Transverse colon (tissue), 4 donors: Measurements from ENCODE around the gene BTBD1. TPM values are rescaled to one million over a fixed set of nuclear protein-coding genes. Genes with fewer than 3 reads are reported as not detected.
"Not testable (repeated sequence)": the region's sequence is repeated elsewhere in the genome, so short reads cannot be mapped to it uniquely, and the experiment has no call there.

Experiments
- DNase-seq: peaks from one replicate; pipeline ENCODE4 v3.0.0-alpha.2; 2019
- H3K27ac ChIP-seq, 4 donors: fragments of 200-600 bp; sonication (generic); 2 replicates each; pipeline ENCODE4 v1.5.1; 2016 to 2018; ENCODE audit warnings: inconsistent platforms in 4 of 4
- H3K27me3 ChIP-seq: fragments of 200-600 bp; sonication (generic); 2 replicates; pipeline ENCODE4 v1.5.1; 2017; ENCODE audit warnings: inconsistent platforms
- H3K36me3 ChIP-seq, 4 donors: fragments of 200-600 bp; sonication (generic); 2 replicates each; pipeline ENCODE4 v1.5.1; 2017 to 2019; ENCODE audit warnings: inconsistent platforms in 4 of 4
- H3K4me1 ChIP-seq, 4 donors: fragments of 200-600 bp; sonication (generic); 2 replicates each; pipeline ENCODE4 v1.5.1; 2017 to 2020; ENCODE audit warnings: inconsistent platforms in 4 of 4
- H3K4me3 ChIP-seq, 4 donors: fragments of 200-600 bp; sonication (generic); 1 replicate in 1 of 4; 2 replicates in 3 of 4; pipeline versions ENCODE4 v1.5.1 to v1.6.1; 2017 to 2019; ENCODE audit warnings: inconsistent platforms in 4 of 4
- H3K9me3 ChIP-seq, 2 donors: fragments of 200-600 bp; sonication (generic); 2 replicates each; pipeline ENCODE4 v1.5.1; 2017 to 2019; ENCODE audit warnings: inconsistent platforms in 2 of 2
- EP300 ChIP-seq: sonication (generic); formaldehyde crosslinking; IDR thresholded peaks from one replicate; pipeline ENCODE4 v1.6.1; 2017; ENCODE audit warnings: antibody characterized with exemption, low read depth
- POLR2A ChIP-seq: fragments of 450-650 bp; IDR thresholded peaks from one replicate; pipeline ENCODE4 v1.6.1; 2016; ENCODE audit warnings: antibody characterized with exemption, mild to moderate bottlenecking, moderate library complexity
- POLR2AphosphoS5 ChIP-seq, 3 donors: sonication (generic); formaldehyde crosslinking; IDR thresholded peaks; one replicate each; pipeline ENCODE4 v1.6.1; 2016; ENCODE audit warnings: antibody characterized with exemption in 3 of 3
- WGBS, 2 donors: methylation state at CpG; one replicate each; pipeline ENCODE4 v1.1.5; 2018; ENCODE audit warnings: low coverage in 1 of 2; 5-methylcytosine and 5-hydroxymethylcytosine counted together
- in situ Hi-C, 4 donors: fragments of 200-750 bp; cut with MboI; loops; one replicate each; pipeline versions ENCODE4 v1.15.0 to v1.15.1; 2017; ENCODE audit warnings: low sequenced_read_pairs in 3 of 4, low pct_ligation_motif_present in 1 of 4, low pct_unique_long_range_greater_than_20kb in 1 of 4
- intact Hi-C: fragments of 100-400 bp; cut with DNase I; formaldehyde crosslinking; loops from one replicate; pipeline ENCODE4 v1.15.1; 2023; ENCODE audit warnings: low total_unique reads
- total RNA-seq, 4 donors: library from RNA; depleted of rRNA; stranded (reverse); fragments of >200 nt; gene quantifications; one replicate each; pipeline ENCODE4 v1.1.0, GENCODE V29; 2016
- TF ChIP-seq, protein P1 (sequence below), 5 experiments: fragments of 200-600 bp in 3 of 5; fragments of 450-650 bp in 2 of 5; sonication (generic) in 3 of 5; IDR thresholded peaks; 1 replicate in 2 of 5; 2 replicates in 3 of 5; pipeline ENCODE4 v1.5.1; 2016 to 2017; ENCODE audit warnings: antibody characterized with exemption in 5 of 5, inconsistent platforms in 3 of 5, mild to moderate bottlenecking in 2 of 5, moderate library complexity in 1 of 5

BTBD1 gene
- total RNA-seq, 4 donors from 2014 or later, result 65.7 to 96.1 (median 74.1) TPM

GRCh38 chr15:83090465-83090864, 23.4 kb upstream of the BTBD1 start:
- in situ Hi-C loops (no loop called here), intact Hi-C loops (no loop called here)
- Histone ChIP-seq H3K4me1 (no peaks in the 10 kb centered on the region), H3K36me3 (no peaks in the 10 kb centered on the region), H3K4me3 (no peak overlapping the region), H3K27ac (no peak overlapping the region), H3K27me3 (peaks cover 7% of the 10 kb centered on the region), H3K9me3 (no peaks in the 10 kb centered on the region)
- WGBS, 2 donors, result 66 to 82% methylated on average over 1 to 4 of the region's 4 CpGs
- TF ChIP-seq POLR2A (no peak), EP300 (no peak), POLR2AphosphoS5 (IDR thresholded peaks at IDR 0.05) (no peak)
- TF ChIP-seq, protein P1, sequence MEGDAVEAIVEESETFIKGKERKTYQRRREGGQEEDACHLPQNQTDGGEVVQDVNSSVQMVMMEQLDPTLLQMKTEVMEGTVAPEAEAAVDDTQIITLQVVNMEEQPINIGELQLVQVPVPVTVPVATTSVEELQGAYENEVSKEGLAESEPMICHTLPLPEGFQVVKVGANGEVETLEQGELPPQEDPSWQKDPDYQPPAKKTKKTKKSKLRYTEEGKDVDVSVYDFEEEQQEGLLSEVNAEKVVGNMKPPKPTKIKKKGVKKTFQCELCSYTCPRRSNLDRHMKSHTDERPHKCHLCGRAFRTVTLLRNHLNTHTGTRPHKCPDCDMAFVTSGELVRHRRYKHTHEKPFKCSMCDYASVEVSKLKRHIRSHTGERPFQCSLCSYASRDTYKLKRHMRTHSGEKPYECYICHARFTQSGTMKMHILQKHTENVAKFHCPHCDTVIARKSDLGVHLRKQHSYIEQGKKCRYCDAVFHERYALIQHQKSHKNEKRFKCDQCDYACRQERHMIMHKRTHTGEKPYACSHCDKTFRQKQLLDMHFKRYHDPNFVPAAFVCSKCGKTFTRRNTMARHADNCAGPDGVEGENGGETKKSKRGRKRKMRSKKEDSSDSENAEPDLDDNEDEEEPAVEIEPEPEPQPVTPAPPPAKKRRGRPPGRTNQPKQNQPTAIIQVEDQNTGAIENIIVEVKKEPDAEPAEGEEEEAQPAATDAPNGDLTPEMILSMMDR (IDR thresholded peaks at IDR 0.05), result no peak
- no peak for DNase-seq

- WGBS, 2 donors, result 71 to 82% methylated on average over 2 of the region's 2 CpGs
- no peak for DNase-seq
Observed at GRCh38 chr15:83088876-83089275, 21.8 kb upstream of the BTBD1 start.

DNA sequence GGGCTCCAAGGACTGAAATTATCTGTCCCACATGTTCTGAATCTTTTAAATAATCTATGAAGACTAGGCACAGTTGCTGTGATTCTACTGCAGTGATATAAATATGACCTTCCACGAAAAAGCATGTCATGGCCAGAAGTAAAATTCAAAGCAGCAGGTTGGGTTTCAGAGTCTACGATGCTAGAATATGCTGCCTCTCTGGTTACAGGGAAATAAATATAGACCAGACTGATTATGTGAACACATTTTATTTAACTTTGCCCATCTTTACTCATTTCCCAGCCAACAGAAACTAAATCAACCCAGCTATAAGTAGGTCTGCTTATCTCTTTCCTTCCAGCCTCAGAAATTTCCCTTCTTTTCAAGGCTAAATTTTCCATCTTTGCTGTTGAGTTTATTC, 20.5 kb upstream of the BTBD1 start:
- H3K36me3 ChIP-seq, result no peaks in the 10 kb centered on the region
- no peak overlapping the region for H3K4me3 ChIP-seq
- no peak for DNase-seq
- no peak overlapping the region for H3K27ac ChIP-seq
- WGBS, 2 donors, result 67 to 68% methylated on average over 2 of the region's 2 CpGs
- intact Hi-C loops (no loop called here), in situ Hi-C loops (no loop called here)
- TF ChIP-seq POLR2A, result no peak
- H3K27me3 ChIP-seq, result peaks cover 7% of the 10 kb centered on the region
- H3K9me3 ChIP-seq, result no peaks in the 10 kb centered on the region
- no peaks in the 10 kb centered on the region for H3K4me1 ChIP-seq

More at GRCh38 chr15:83088876-83089275, 21.8 kb upstream of the BTBD1 start:
- Histone ChIP-seq H3K27ac (no peak overlapping the region), H3K36me3 (no peaks in the 10 kb centered on the region), H3K4me1 (no peaks in the 10 kb centered on the region), H3K4me3 (no peak overlapping the region), H3K9me3 (no peaks in the 10 kb centered on the region), H3K27me3 (peaks cover 7% of the 10 kb centered on the region)
- TF ChIP-seq POLR2A (no peak), EP300 (no peak)
- in situ Hi-C loops, result no loop called here
- intact Hi-C loops, result no loop called here

DNA sequence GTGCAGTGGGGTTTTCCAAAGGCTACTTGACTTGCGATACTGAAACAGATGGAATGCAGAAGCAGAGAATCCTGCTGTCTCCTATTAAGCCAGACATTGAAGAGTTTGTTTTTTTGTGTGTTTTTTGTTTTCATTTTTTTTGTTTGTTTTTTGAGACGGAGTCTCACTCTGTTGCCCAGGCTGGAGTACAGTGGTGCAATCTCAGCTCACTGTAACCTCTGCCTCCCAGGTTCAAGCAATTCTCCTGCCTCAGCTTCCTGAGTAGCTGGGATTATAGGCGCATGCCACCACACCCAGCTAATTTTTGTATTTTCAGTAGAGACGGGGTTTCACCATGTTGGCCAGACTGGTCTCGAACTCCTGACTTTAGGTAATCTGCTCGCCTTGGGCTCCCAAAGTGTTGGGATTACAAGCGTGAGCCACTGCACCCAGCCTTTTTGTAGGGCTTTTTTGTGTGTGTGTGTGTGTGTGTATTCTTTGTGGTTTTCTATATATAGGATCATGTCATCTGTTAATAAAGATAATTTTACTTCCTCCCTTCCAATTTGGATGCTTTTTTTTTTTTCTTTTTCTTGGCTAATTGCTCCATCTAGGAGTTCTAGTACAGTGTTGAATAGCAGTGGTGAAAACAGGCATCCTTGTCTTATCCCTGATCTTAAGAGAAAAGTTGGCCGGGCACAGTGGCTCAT, 19.0 kb upstream of the BTBD1 start:
- H3K4me3 ChIP-seq, H3K9me3 ChIP-seq, H3K27ac ChIP-seq, H3K36me3 ChIP-seq, DNase-seq, intact Hi-C loops, H3K4me1 ChIP-seq, H3K27me3 ChIP-seq, in situ Hi-C loops: not testable (repeated sequence)
- 75 to 85% methylated on average over 3 to 8 of the region's 8 CpGs for WGBS, 2 donors

DNA sequence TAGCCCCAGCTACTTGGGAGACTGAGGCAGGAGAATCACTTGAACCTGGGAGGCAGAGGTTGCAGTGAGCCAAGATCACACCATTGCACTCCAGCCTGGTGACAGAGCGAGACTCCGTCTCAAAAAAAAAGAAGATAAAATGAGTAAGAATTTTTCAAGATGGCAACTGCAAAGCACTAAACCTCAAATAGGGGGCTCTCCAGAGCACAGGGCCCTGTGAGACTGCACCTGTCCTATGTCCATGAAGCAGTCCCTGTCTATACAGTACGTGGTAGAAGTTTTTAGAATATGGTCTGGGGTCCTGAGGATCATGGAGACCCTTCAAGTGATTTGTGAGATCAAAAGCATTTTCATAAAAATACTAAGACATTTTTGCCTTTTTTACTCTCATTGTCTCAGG, 18.4 kb upstream of the BTBD1 start:
- in situ Hi-C loops, H3K36me3 ChIP-seq, intact Hi-C loops, H3K9me3 ChIP-seq, H3K27ac ChIP-seq, H3K4me1 ChIP-seq, H3K4me3 ChIP-seq, H3K27me3 ChIP-seq, DNase-seq: not testable (repeated sequence)
- WGBS, 2 donors, result 85 to 100% methylated on average over 1 to 3 of the region's 3 CpGs

- 64 to 67% methylated on average over 1 to 5 of the region's 5 CpGs for WGBS, 2 donors
- intact Hi-C loops, result no loop called here
Observed at GRCh38 chr15:83082730-83083386, 15.8 kb upstream of the BTBD1 start.

More at GRCh38 chr15:83082730-83083386, 15.8 kb upstream of the BTBD1 start:
- in situ Hi-C loops, result no loop called here
- no peak for DNase-seq
- H3K27ac ChIP-seq, result no peak overlapping the region
- no peaks in the 10 kb centered on the region for H3K36me3 ChIP-seq
- no peaks in the 10 kb centered on the region for H3K9me3 ChIP-seq
- H3K27me3 ChIP-seq, result peaks cover 18% of the 10 kb centered on the region
- no peak overlapping the region for H3K4me3 ChIP-seq
- TF ChIP-seq, protein P1 (IDR thresholded peaks at IDR 0.05), result no peak
- TF ChIP-seq EP300 (no peak), POLR2AphosphoS5 (IDR thresholded peaks at IDR 0.05) (no peak), POLR2A (no peak)
- H3K4me1 ChIP-seq, result no peaks in the 10 kb centered on the region
